Spleen (tissue), 11 donors: ENCODE results near the gene SMARCA2. TPM values are rescaled to one million over a fixed set of nuclear protein-coding genes. Genes with fewer than 3 reads are reported as not detected.

ENCODE experiments used
- DNase-seq: peaks from one replicate; pipeline ENCODE4 v3.0.0-alpha.2; 2020
- H3K27ac ChIP-seq, 8 donors: fragments of 200-600 bp; sonication (generic) in 7 of 8; 1 replicate in 4 of 8; 2 replicates in 4 of 8; pipeline versions ENCODE4 v1.5.0 to v1.8.0; 2016 to 2021; ENCODE audit warnings: inconsistent platforms in 4 of 8, mild to moderate bottlenecking in 4 of 8, moderate library complexity in 1 of 8
- H3K27me3 ChIP-seq, 7 donors: fragments of 200-600 bp; sonication (generic) in 6 of 7; replicated peaks in 1 of 7; 1 replicate in 4 of 7; 2 replicates in 3 of 7; pipeline versions ENCODE4 v1.5.0 to v1.8.0; 2016 to 2021; ENCODE audit warnings: inconsistent platforms in 3 of 7, mild to moderate bottlenecking in 1 of 7
- H3K36me3 ChIP-seq, 6 donors: fragments of 200-600 bp; sonication (generic) in 5 of 6; 1 replicate in 4 of 6; 2 replicates in 2 of 6; pipeline versions ENCODE4 v1.5.0 to v1.8.0; 2016 to 2021; ENCODE audit warnings: inconsistent platforms in 2 of 6
- H3K4me1 ChIP-seq, 6 donors: fragments of 200-600 bp; sonication (generic) in 5 of 6; 1 replicate in 3 of 6; 2 replicates in 3 of 6; pipeline versions ENCODE4 v1.5.0 to v1.8.0; 2016 to 2021; ENCODE audit warnings: inconsistent platforms in 3 of 6
- H3K4me3 ChIP-seq, 8 donors: fragments of 200-600 bp; sonication (generic) in 7 of 8; 1 replicate in 4 of 8; 2 replicates in 4 of 8; pipeline versions ENCODE4 v1.5.0 to v1.8.0; 2016 to 2021; ENCODE audit warnings: inconsistent platforms in 4 of 8, mild to moderate bottlenecking in 4 of 8, moderate library complexity in 2 of 8
- H3K9me3 ChIP-seq, 8 donors: fragments of 200-600 bp; sonication (generic) in 7 of 8; 1 replicate in 4 of 8; 2 replicates in 4 of 8; pipeline versions ENCODE4 v1.5.0 to v1.8.0; 2016 to 2021; ENCODE audit warnings: inconsistent platforms in 4 of 8
- POLR2A ChIP-seq, 3 donors: fragments of 450-650 bp; IDR thresholded peaks; one replicate each; pipeline ENCODE4 v1.5.1; 2017; ENCODE audit warnings: antibody characterized with exemption in 3 of 3, mild to moderate bottlenecking in 1 of 3
- POLR2AphosphoS5 ChIP-seq, 3 donors: sonication (generic); formaldehyde crosslinking; IDR thresholded peaks; one replicate each; pipeline ENCODE4 v1.5.1; 2017; ENCODE audit warnings: antibody characterized with exemption in 3 of 3
- WGBS, 5 donors: extraction: QIAGEN DNeasy Blood & Tissue Kit in 3 of 5; methylation state at CpG; one replicate each; pipeline versions ENCODE4 v1.1.5 to v1.1.7; 2013 to 2018; 5-methylcytosine and 5-hydroxymethylcytosine counted together
- intact Hi-C: fragments of 100-400 bp; cut with DNase I; formaldehyde crosslinking; loops from one replicate; pipeline ENCODE4 v1.15.0; 2023; ENCODE audit warnings: low total_unique reads
- polyA plus RNA-seq, 3 donors: library from polyadenylated mRNA; stranded (reverse); fragments of 200-250 nt; gene quantifications; one replicate each; pipeline ENCODE4 v1.2.1, GENCODE V29; 2013
- total RNA-seq, 7 donors: library from RNA; depleted of rRNA in 3 of 7; stranded (reverse); fragments of >200 nt in 3 of 7; fragmentation: NEBNext Ultra II Directional in 4 of 7; extraction: Animal tissue kit (Norgen Biotek cat#: 25700) in 4 of 7; gene quantifications; one replicate each; pipeline versions ENCODE4 v1.1.0 to v1.2.1, GENCODE V29; 2016 to 2021
- TF ChIP-seq, protein P1 (sequence below), 11 experiments: fragments of 200-600 bp in 7 of 11; fragments of 450-650 bp in 4 of 11; sonication (generic) in 4 of 11; IDR thresholded peaks in 8 of 11; conservative IDR thresholded peaks in 3 of 11; 1 replicate in 7 of 11; 2 replicates in 4 of 11; pipeline versions ENCODE4 v1.4.0 to v1.8.0; 2016 to 2021; ENCODE audit warnings: antibody characterized with exemption in 11 of 11, inconsistent platforms in 4 of 11, mild to moderate bottlenecking in 1 of 11
- donor health status: healthy with polysubstance abuse.
- donor health status: DM: no; HTN: no; CAD: no; lungs with moderate emphysema.
- donor health status: DM: no; HTN: no; CAD: no.
- donor health status: Bipolar disorder and iron deficiency.
- donor health status: healthy.
- donor health status: DM: no; HTN: no; CAD: no.
- donor health status: DM: yes; HTN: yes; CAD: no.

SMARCA2 gene
- total and polyA plus RNA-seq, 10 donors = 41.9 to 252 (median 186) TPM

DNA sequence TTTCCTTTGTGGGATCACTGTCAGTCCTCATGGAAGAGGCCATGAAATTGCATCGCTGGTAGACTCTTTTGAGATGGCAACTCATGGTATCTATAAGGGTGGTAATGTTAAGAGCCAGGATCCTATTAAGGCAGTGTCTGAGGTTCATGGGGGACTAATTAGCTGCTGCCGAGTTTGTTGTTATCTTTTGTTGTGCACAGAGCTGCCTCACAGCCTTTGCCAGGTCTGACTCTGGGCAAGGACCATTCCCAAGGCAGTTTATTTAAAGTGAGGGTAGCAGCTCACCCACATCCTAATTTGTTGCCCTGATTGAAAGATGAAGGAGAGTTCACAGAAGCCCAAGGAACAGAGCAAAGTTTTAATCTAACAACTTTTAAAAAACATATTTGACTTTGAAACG lies 7.9 kb downstream of the SMARCA2 start:
- 30 to 52% (median 39%) methylated on average over 3 of the region's 3 CpGs for WGBS, 5 donors
- Histone ChIP-seq H3K4me3 (peak overlapping the region in 1 of 8 donors; percentile 1), H3K27ac (peak overlapping the region in 7 of 8 donors; percentile 34 to 72 (median 55)), H3K9me3 (no peaks in the 10 kb centered on the region), H3K27me3 (no peaks in the 10 kb centered on the region), H3K4me1 (peaks cover 68 to 100% (median 98%) of the 10 kb centered on the region in 6 donors), H3K36me3 (no peaks in the 10 kb centered on the region)
- intact Hi-C loops = no loop called here
- TF ChIP-seq, protein P1, sequence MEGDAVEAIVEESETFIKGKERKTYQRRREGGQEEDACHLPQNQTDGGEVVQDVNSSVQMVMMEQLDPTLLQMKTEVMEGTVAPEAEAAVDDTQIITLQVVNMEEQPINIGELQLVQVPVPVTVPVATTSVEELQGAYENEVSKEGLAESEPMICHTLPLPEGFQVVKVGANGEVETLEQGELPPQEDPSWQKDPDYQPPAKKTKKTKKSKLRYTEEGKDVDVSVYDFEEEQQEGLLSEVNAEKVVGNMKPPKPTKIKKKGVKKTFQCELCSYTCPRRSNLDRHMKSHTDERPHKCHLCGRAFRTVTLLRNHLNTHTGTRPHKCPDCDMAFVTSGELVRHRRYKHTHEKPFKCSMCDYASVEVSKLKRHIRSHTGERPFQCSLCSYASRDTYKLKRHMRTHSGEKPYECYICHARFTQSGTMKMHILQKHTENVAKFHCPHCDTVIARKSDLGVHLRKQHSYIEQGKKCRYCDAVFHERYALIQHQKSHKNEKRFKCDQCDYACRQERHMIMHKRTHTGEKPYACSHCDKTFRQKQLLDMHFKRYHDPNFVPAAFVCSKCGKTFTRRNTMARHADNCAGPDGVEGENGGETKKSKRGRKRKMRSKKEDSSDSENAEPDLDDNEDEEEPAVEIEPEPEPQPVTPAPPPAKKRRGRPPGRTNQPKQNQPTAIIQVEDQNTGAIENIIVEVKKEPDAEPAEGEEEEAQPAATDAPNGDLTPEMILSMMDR (IDR thresholded peaks at IDR 0.05 in 8 of 11, conservative IDR thresholded peaks at IDR 0.05 in 3 of 11) = no peak
- TF ChIP-seq POLR2AphosphoS5 (IDR thresholded peaks at IDR 0.05) = no peak
- TF ChIP-seq POLR2A (IDR thresholded peaks at IDR 0.05) = no peak
- DNase-seq = no peak

DNA sequence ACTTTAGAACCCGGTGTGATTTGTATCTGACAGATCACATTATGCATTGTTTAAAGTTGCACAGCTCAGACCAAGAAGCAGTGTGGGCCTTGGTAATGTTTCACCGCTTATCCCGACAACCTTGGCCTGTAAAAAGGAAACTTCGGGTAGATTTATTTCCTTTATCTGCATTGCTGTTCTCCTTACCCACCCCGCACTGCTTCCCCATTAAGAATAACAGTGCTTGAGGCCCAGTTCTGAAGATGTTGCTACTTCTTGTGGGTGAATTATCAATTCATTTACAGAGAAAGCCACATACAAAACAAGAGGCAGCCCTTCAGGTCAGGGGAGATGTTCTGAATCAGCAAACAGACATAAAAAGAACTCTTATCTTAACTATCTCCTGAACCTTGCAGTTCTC lies 8.4 kb downstream of the SMARCA2 start:
- Histone ChIP-seq H3K36me3 (no peaks in the 10 kb centered on the region), H3K9me3 (no peaks in the 10 kb centered on the region), H3K27me3 (no peaks in the 10 kb centered on the region), H3K4me1 (peaks cover 66 to 100% (median 96%) of the 10 kb centered on the region in 6 donors), H3K4me3 (peak overlapping the region in 1 of 8 donors; percentile 1), H3K27ac (peak overlapping the region in 7 of 8 donors; percentile 34 to 72 (median 55))
- WGBS, 5 donors = 11 to 18% (median 16%) methylated on average over 5 of the region's 5 CpGs
- DNase-seq = no peak
- intact Hi-C loops = no loop called here
- TF ChIP-seq POLR2AphosphoS5 (IDR thresholded peaks at IDR 0.05) = no peak
- no peak for TF ChIP-seq POLR2A (IDR thresholded peaks at IDR 0.05)
- TF ChIP-seq, protein P1 (IDR thresholded peaks at IDR 0.05 in 8 of 11, conservative IDR thresholded peaks at IDR 0.05 in 3 of 11) = no peak

DNA sequence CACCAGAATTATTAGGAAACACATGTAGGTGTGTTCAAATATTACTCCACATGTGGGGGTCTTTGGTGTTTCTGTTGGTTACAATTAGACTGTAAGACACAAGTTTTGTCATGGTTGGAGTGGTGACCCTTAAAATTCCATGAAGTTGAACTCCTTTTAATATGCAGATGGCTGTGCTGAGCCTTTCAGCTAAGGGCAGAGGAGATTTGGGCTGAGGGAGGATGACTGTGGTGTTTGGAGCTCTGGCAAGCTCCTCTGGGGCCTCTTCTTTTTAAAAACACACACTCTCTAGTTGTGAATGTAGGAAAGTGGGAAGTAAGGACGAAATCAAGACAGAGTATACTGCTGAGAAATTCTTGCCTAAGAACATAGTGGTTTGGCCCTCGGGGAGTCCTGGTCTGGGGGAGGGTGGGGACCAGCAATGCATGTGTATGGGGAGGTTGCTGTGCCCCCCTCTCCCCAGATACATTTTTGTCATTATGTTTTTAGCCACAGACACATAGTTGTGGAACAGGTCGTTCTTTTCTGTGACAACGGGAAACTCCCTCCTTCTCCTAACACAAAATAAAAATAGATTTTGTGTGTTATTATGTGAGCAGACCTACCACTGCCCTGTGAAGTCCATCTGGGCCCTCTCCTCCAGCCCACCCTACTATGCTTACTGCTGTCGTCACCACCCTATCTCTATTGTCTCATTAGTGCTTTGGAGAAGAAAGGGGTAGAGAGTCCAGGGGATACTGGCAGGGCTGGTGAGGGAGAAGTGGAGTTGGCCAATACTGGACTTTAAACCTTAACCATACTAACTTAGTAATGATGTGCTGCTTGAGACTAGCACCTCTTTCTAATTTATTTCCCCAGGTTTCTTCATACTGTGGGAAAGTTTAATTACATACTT lies 10.0 kb downstream of the SMARCA2 start:
- H3K27ac ChIP-seq = peak overlapping the region in 7 of 8 donors; percentile 16 to 72 (median 60)
- WGBS, 5 donors = 32 to 52% (median 41%) methylated on average over 5 of the region's 5 CpGs
- intact Hi-C loops = no loop called here
- peaks cover 0 to 14% (median 0%) of the 10 kb centered on the region in 6 donors for H3K36me3 ChIP-seq
- H3K4me1 ChIP-seq = peaks cover 54 to 100% (median 95%) of the 10 kb centered on the region in 6 donors
- peak overlapping the region in 1 of 8 donors; percentile 5 for H3K4me3 ChIP-seq
- no peaks in the 10 kb centered on the region for H3K27me3 ChIP-seq
- no peak for DNase-seq
- H3K9me3 ChIP-seq = no peaks in the 10 kb centered on the region
- TF ChIP-seq, protein P1 (IDR thresholded peaks at IDR 0.05 in 8 of 11, conservative IDR thresholded peaks at IDR 0.05 in 3 of 11) = no peak
- peak in 1 of 3 donors; percentile 9 for TF ChIP-seq POLR2AphosphoS5 (IDR thresholded peaks at IDR 0.05)
